HuH-7.5 (cell line): ENCODE results near the gene TUFT1.
"Not testable (repeated sequence)": the region's sequence is repeated elsewhere in the genome, so short reads cannot be mapped to it uniquely, and the experiment has no call there.

ENCODE experiments used
- DNase-seq: peaks from one replicate; pipeline ENCODE4 v3.0.0; 2011; ENCODE audit warnings: low spot score

TUFT1 gene

DNA sequence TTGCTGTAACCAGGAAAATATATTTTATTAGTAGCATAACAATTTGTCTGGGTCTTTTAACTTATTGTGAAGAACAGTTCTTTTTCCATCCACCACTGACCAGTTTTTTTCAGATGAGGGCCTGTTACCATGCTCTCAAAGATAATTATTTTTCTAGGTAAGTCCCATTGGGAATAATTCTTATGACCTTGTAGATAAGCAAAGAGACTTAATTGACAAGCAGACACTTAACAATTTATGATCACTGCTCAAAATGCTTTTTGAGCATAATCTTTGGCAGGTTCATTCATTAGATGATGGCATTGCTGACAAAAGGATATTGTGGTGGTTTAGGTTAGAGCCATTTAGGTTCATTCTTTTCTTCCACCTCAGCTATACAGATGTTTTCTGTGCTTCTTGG, 78.4 kb downstream of the TUFT1 start:
- no peak for DNase-seq

- not testable (repeated sequence) for DNase-seq
Observed at GRCh38 chr1:151618996-151619395, 78.9 kb downstream of the TUFT1 start.

DNA sequence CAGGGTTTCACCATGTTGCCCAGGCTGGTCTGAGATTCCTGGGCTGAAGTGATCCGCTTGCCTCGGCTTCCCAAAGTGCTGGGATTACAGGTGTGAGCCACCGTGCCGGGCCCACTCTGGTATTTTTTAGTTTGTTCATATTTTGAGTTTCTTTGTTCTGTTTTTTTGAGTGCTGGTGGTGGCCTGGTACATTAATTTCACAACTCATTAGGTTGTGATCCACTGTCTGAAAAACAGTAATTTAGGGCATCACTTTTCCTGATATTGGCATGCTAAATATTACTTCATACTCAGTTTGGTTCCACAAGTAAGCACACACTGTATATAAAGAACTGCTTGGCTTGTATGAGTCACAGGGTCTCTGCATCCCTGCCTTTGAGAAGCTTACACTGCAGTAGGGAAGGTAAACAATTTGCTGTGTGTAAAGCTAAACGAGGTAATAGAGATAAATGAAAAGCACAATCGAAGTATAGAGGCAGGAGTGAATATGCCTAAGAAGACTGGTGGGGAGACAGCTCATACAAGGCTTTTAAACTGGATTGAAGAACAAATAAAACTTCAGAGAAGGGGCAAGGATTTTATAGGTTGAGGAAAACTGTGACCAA, 79.5 kb downstream of the TUFT1 start:
- DNase-seq: no peak

GRCh38 chr1:151620286-151620685, 80.2 kb downstream of the TUFT1 start:
- no peak for DNase-seq

DNA sequence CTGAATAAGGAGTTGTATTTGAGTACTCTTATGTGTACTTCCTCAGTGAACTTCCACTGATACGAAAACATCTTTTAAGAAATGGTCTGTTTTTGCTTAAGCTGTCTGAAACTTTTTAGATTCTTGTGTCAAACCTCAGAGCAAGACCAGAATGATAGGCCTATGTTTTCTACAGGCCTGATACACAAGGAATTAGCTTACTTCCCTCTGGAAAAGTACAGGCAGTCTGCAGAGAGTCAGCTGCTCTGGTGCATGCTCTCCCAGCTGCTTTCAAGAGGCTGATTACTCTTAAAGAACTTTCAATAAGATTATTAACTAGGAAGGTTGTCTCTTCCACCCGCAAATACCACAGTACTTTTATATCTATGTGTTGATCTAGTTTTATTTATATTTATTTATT, 81.2 kb downstream of the TUFT1 start:
- no peak for DNase-seq

GRCh38 chr1:151624783-151625182, 84.7 kb downstream of the TUFT1 start:
- DNase-seq: no peak

- DNase-seq: no peak
Observed at GRCh38 chr1:151626740-151627334, 86.7 kb downstream of the TUFT1 start.

DNA sequence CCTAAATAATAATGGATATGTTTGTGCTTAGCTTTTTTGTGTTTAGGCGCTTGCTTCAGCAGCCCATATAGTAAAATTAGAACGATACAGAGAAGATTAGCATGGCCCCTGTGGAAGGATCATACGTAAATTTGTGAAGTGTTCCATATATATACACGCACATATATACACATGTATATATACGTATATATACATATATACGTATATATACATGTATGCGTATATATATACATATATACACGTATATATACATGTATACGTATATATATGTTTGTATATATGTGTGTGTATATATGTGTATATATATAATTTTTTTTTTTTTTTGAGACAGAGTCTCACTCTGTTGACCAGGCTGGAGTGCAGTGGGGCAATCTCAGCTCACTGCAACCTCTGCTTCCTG, 89.2 kb downstream of the TUFT1 start:
- DNase-seq: no peak
